GM18867 (cell line): ENCODE data around the gene HILPDA.
"Not testable (repeated sequence)": the region's sequence is repeated elsewhere in the genome, so short reads cannot be mapped to it uniquely, and the experiment has no call there.

Source experiments
- ATAC-seq: cut with Tn5 transposase; IDR thresholded peaks from one replicate; pipeline ENCODE4 v1.9.1; 2021; ENCODE audit warnings: mild to moderate bottlenecking, moderate library complexity; ENCODE audit not compliant: unreplicated experiment

HILPDA gene

GRCh38 chr7:128431221-128431620 is 24.5 kb upstream of the HILPDA start:
- no peak for ATAC-seq

- no peak for ATAC-seq
Measured at GRCh38 chr7:128431754-128432153, 23.9 kb upstream of the HILPDA start.

- no peak for ATAC-seq
Measured at GRCh38 chr7:128434413-128435326, 21.0 kb upstream of the HILPDA start.

- no peak for ATAC-seq
Measured at GRCh38 chr7:128435327-128435686, 20.4 kb upstream of the HILPDA start.

GRCh38 chr7:128437426-128438332 is 18.0 kb upstream of the HILPDA start:
- peak; percentile 58 for ATAC-seq

- no peak for ATAC-seq
Measured at GRCh38 chr7:128442356-128442755, 13.3 kb upstream of the HILPDA start.

GRCh38 chr7:128443831-128444600 is 11.7 kb upstream of the HILPDA start:
- ATAC-seq: no peak

- ATAC-seq: no peak
Measured at GRCh38 chr7:128446306-128446705, 9.4 kb upstream of the HILPDA start.

- ATAC-seq: no peak
Measured at GRCh38 chr7:128447941-128448564, 7.6 kb upstream of the HILPDA start.

- ATAC-seq: no peak
Measured at GRCh38 chr7:128448751-128449302, 6.9 kb upstream of the HILPDA start.

GRCh38 chr7:128450409-128450808 is 5.3 kb upstream of the HILPDA start:
- no peak for ATAC-seq

GRCh38 chr7:128450913-128451312 is 4.8 kb upstream of the HILPDA start:
- ATAC-seq: no peak

GRCh38 chr7:128452552-128452951 is 3.1 kb upstream of the HILPDA start:
- no peak for ATAC-seq

GRCh38 chr7:128453836-128454804 is 1.6 kb upstream of the HILPDA start:
- ATAC-seq: no peak

GRCh38 chr7:128454808-128455542 is 703 bp upstream of the HILPDA start:
- no peak for ATAC-seq

- ATAC-seq: no peak
Measured at GRCh38 chr7:128456255-128456725, 612 bp downstream of the HILPDA start.

- not testable (repeated sequence) for ATAC-seq
Measured at GRCh38 chr7:128457385-128457784, 1.7 kb downstream of the HILPDA start.

GRCh38 chr7:128458956-128459355 is 3.3 kb downstream of the HILPDA start:
- ATAC-seq: peak; percentile 37
